PC-3 (cell line): Measurements from ENCODE around the gene TWIST2.

Experiments
- EZH2 ChIP-seq: fragments of 300-600 bp; sonication (generic); IDR thresholded peaks from one replicate; pipeline ENCODE4 v1.6.1; 2017; ENCODE audit warnings: antibody characterized with exemption, mild to moderate bottlenecking, low read length; ENCODE audit not compliant: unreplicated experiment
- TF ChIP-seq, protein P1 (sequence below): fragments of 300-600 bp; sonication (generic); conservative IDR thresholded peaks from 2 replicates; pipeline ENCODE4 v1.5.1; 2017; ENCODE audit warnings: antibody characterized with exemption, low read depth, mild to moderate bottlenecking, low read length

- no peak for TF ChIP-seq EZH2
- TF ChIP-seq, protein P1, sequence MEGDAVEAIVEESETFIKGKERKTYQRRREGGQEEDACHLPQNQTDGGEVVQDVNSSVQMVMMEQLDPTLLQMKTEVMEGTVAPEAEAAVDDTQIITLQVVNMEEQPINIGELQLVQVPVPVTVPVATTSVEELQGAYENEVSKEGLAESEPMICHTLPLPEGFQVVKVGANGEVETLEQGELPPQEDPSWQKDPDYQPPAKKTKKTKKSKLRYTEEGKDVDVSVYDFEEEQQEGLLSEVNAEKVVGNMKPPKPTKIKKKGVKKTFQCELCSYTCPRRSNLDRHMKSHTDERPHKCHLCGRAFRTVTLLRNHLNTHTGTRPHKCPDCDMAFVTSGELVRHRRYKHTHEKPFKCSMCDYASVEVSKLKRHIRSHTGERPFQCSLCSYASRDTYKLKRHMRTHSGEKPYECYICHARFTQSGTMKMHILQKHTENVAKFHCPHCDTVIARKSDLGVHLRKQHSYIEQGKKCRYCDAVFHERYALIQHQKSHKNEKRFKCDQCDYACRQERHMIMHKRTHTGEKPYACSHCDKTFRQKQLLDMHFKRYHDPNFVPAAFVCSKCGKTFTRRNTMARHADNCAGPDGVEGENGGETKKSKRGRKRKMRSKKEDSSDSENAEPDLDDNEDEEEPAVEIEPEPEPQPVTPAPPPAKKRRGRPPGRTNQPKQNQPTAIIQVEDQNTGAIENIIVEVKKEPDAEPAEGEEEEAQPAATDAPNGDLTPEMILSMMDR = no peak
Measured at GRCh38 chr2:238907717-238908173, 59.9 kb downstream of the TWIST2 start.
